Stimulated activated CD4-positive, alpha-beta T cell treated with anti-CD3 and anti-CD28 coated beads, Interleukin-12 subunit alpha, Interleukin-12 subunit beta, amount 100 ng/mL, for 48 hours (primary cell): ENCODE results near the gene CRACR2B.

Source experiments
- DNase-seq, 3 donors: peaks; one replicate each; pipeline ENCODE4 v3.0.0-alpha.2; 2020; ENCODE audit warnings: low read depth in 2 of 3, low spot score in 1 of 3

Gene CRACR2B

GRCh38 chr11:850775-851763 is 23.4 kb downstream of the CRACR2B start:
- no peak for DNase-seq

GRCh38 chr11:852762-853161 is 25.0 kb downstream of the CRACR2B start:
- no peak for DNase-seq

- DNase-seq: no peak
These were observed 26.1 kb downstream of the CRACR2B start for GRCh38 chr11:853682-854448.

- DNase-seq: no peak
These were observed 27.0 kb downstream of the CRACR2B start for GRCh38 chr11:854601-855329.

GRCh38 chr11:855330-855674 is 27.6 kb downstream of the CRACR2B start:
- no peak for DNase-seq

GRCh38 chr11:855796-856195 is 28.1 kb downstream of the CRACR2B start:
- no peak for DNase-seq

- DNase-seq: no peak
These were observed 28.7 kb downstream of the CRACR2B start for GRCh38 chr11:856397-856796.

- no peak for DNase-seq
These were observed 30.5 kb downstream of the CRACR2B start for GRCh38 chr11:858053-858761.

GRCh38 chr11:858762-859339 is 31.1 kb downstream of the CRACR2B start:
- DNase-seq: no peak

GRCh38 chr11:859394-860131 is 31.8 kb downstream of the CRACR2B start:
- DNase-seq: no peak

- DNase-seq: no peak
These were observed 32.8 kb downstream of the CRACR2B start for GRCh38 chr11:860234-861104.

- DNase-seq: no peak
These were observed 33.4 kb downstream of the CRACR2B start for GRCh38 chr11:861105-861479.

GRCh38 chr11:862081-862661 is 34.5 kb downstream of the CRACR2B start:
- no peak for DNase-seq

GRCh38 chr11:862696-863022 is 34.9 kb downstream of the CRACR2B start:
- DNase-seq: no peak

GRCh38 chr11:863023-863909 is 35.5 kb downstream of the CRACR2B start:
- no peak for DNase-seq

- no peak for DNase-seq
These were observed 36.5 kb downstream of the CRACR2B start for GRCh38 chr11:863910-864827.

GRCh38 chr11:864898-865297 is 37.2 kb downstream of the CRACR2B start:
- DNase-seq: no peak
